HUES6 (cell line): ENCODE results near the gene SLC13A5.
"Not testable (repeated sequence)": the region's sequence is repeated elsewhere in the genome, so short reads cannot be mapped to it uniquely, and the experiment has no call there.

Source experiments
- H3K27ac ChIP-seq: 2 replicates; pipeline ENCODE4 v1.7.0; 2013; ENCODE audit warnings: low read depth, mild to moderate bottlenecking, low read length, inconsistent platforms
- H3K27me3 ChIP-seq: 2 replicates; pipeline ENCODE4 v1.6.1; 2013; ENCODE audit warnings: low read length; ENCODE audit not compliant: control insufficient read depth, insufficient read depth
- H3K36me3 ChIP-seq: 2 replicates; pipeline ENCODE4 v1.6.1; 2013; ENCODE audit warnings: low read length; ENCODE audit not compliant: control insufficient read depth, insufficient read depth
- H3K4me1 ChIP-seq: 2 replicates; pipeline ENCODE4 v1.6.1; 2013; ENCODE audit warnings: low read length; ENCODE audit not compliant: control insufficient read depth, insufficient read depth
- H3K4me3 ChIP-seq: 2 replicates; pipeline ENCODE4 v1.5.1; 2013; ENCODE audit warnings: low read depth, low read length
- H3K9ac ChIP-seq: one replicate; pipeline ENCODE4 v1.6.1; 2013; ENCODE audit warnings: mild to moderate bottlenecking, low read length
- H3K9me3 ChIP-seq: 2 replicates; pipeline ENCODE4 v1.6.1; 2013; ENCODE audit warnings: low read depth, low read length; ENCODE audit not compliant: control insufficient read depth, insufficient read depth

Gene SLC13A5

GRCh38 chr17:6748617-6749016 is 35.4 kb upstream of the SLC13A5 start:
- Histone ChIP-seq H3K4me3 (no peak overlapping the region), H3K9ac (no peak overlapping the region), H3K4me1 (peaks cover 13% of the 10 kb centered on the region), H3K9me3 (no peaks in the 10 kb centered on the region), H3K27ac (no peak overlapping the region), H3K36me3 (no peaks in the 10 kb centered on the region), H3K27me3 (peaks cover 2% of the 10 kb centered on the region; the same call in 1 of the 2 replicates)

- not testable (repeated sequence) for H3K27ac ChIP-seq, H3K36me3 ChIP-seq, H3K4me1 ChIP-seq, H3K4me3 ChIP-seq, H3K9ac ChIP-seq, H3K27me3 ChIP-seq, H3K9me3 ChIP-seq
These were observed 33.5 kb upstream of the SLC13A5 start for GRCh38 chr17:6746665-6747064.

GRCh38 chr17:6729531-6729930 is 16.4 kb upstream of the SLC13A5 start:
- H3K9ac ChIP-seq: no peak overlapping the region
- no peaks in the 10 kb centered on the region for H3K9me3 ChIP-seq
- H3K36me3 ChIP-seq: no peaks in the 10 kb centered on the region
- H3K27me3 ChIP-seq: peaks cover 10% of the 10 kb centered on the region; the same call in 1 of the 2 replicates
- H3K27ac ChIP-seq: no peak overlapping the region
- H3K4me3 ChIP-seq: no peak overlapping the region
- no peaks in the 10 kb centered on the region for H3K4me1 ChIP-seq

GRCh38 chr17:6724009-6724408 is 10.8 kb upstream of the SLC13A5 start:
- no peaks in the 10 kb centered on the region for H3K4me1 ChIP-seq
- no peak overlapping the region for H3K9ac ChIP-seq
- H3K27ac ChIP-seq: no peak overlapping the region
- peaks cover 25% of the 10 kb centered on the region for H3K27me3 ChIP-seq
- H3K9me3 ChIP-seq: no peaks in the 10 kb centered on the region
- H3K4me3 ChIP-seq: no peak overlapping the region
- H3K36me3 ChIP-seq: no peaks in the 10 kb centered on the region

- Histone ChIP-seq H3K4me3 (no peak overlapping the region), H3K27me3 (peaks cover 22% of the 10 kb centered on the region), H3K27ac (no peak overlapping the region), H3K9ac (no peak overlapping the region), H3K9me3 (no peaks in the 10 kb centered on the region), H3K36me3 (no peaks in the 10 kb centered on the region), H3K4me1 (no peaks in the 10 kb centered on the region)
These were observed 8.6 kb upstream of the SLC13A5 start for GRCh38 chr17:6721744-6722143.

- no peaks in the 10 kb centered on the region for H3K36me3 ChIP-seq
- peaks cover 40% of the 10 kb centered on the region for H3K27me3 ChIP-seq
- peaks cover 11% of the 10 kb centered on the region for H3K4me1 ChIP-seq
- H3K9me3 ChIP-seq: no peaks in the 10 kb centered on the region
- H3K9ac ChIP-seq: no peak overlapping the region
- H3K4me3 ChIP-seq: no peak overlapping the region
- no peak overlapping the region for H3K27ac ChIP-seq
These were observed 3.6 kb upstream of the SLC13A5 start for GRCh38 chr17:6716736-6717135.

GRCh38 chr17:6714315-6714874 is 1.2 kb upstream of the SLC13A5 start:
- Histone ChIP-seq H3K27ac (no peak overlapping the region), H3K9ac (peak overlapping the region; percentile 51), H3K4me3 (peak overlapping the region; percentile 68), H3K9me3 (no peaks in the 10 kb centered on the region), H3K36me3 (no peaks in the 10 kb centered on the region), H3K27me3 (peaks cover 33% of the 10 kb centered on the region), H3K4me1 (peaks cover 11% of the 10 kb centered on the region)

- Histone ChIP-seq H3K27me3 (peaks cover 33% of the 10 kb centered on the region), H3K4me3 (peak overlapping the region; percentile 68), H3K4me1 (peaks cover 11% of the 10 kb centered on the region), H3K9me3 (no peaks in the 10 kb centered on the region), H3K27ac (no peak overlapping the region), H3K36me3 (no peaks in the 10 kb centered on the region), H3K9ac (peak overlapping the region; percentile 51)
These were observed 726 bp upstream of the SLC13A5 start for GRCh38 chr17:6713918-6714271.

GRCh38 chr17:6712854-6713129 is 377 bp downstream of the SLC13A5 start:
- Histone ChIP-seq H3K4me3 (peak overlapping the region; percentile 68), H3K36me3 (no peaks in the 10 kb centered on the region), H3K27me3 (peaks cover 33% of the 10 kb centered on the region), H3K4me1 (peaks cover 11% of the 10 kb centered on the region), H3K9me3 (no peaks in the 10 kb centered on the region), H3K27ac (no peak overlapping the region), H3K9ac (peak overlapping the region; percentile 48)

GRCh38 chr17:6712058-6712853 is 913 bp downstream of the SLC13A5 start:
- H3K4me3 ChIP-seq: peak overlapping the region; percentile 68
- H3K9ac ChIP-seq: no peak overlapping the region
- H3K27me3 ChIP-seq: peaks cover 33% of the 10 kb centered on the region
- H3K4me1 ChIP-seq: peaks cover 11% of the 10 kb centered on the region
- no peaks in the 10 kb centered on the region for H3K9me3 ChIP-seq
- H3K27ac ChIP-seq: no peak overlapping the region
- H3K36me3 ChIP-seq: no peaks in the 10 kb centered on the region

GRCh38 chr17:6711681-6712057 is 1.5 kb downstream of the SLC13A5 start:
- H3K27me3 ChIP-seq: peaks cover 36% of the 10 kb centered on the region
- no peak overlapping the region for H3K27ac ChIP-seq
- no peak overlapping the region for H3K9ac ChIP-seq
- no peaks in the 10 kb centered on the region for H3K36me3 ChIP-seq
- peaks cover 11% of the 10 kb centered on the region for H3K4me1 ChIP-seq
- no peaks in the 10 kb centered on the region for H3K9me3 ChIP-seq
- H3K4me3 ChIP-seq: no peak overlapping the region
